ENCODE data around the gene EIF5AL1. TPM values are rescaled to one million over a fixed set of nuclear protein-coding genes. Genes with fewer than 3 reads are reported as not detected.

Gene EIF5AL1
- total and polyA plus RNA-seq, 2 of the 8 experiments (the other 6 are each of a cell fraction or from before 2014, with no cell fraction given): 1.7 to 2.2 TPM

DNA sequence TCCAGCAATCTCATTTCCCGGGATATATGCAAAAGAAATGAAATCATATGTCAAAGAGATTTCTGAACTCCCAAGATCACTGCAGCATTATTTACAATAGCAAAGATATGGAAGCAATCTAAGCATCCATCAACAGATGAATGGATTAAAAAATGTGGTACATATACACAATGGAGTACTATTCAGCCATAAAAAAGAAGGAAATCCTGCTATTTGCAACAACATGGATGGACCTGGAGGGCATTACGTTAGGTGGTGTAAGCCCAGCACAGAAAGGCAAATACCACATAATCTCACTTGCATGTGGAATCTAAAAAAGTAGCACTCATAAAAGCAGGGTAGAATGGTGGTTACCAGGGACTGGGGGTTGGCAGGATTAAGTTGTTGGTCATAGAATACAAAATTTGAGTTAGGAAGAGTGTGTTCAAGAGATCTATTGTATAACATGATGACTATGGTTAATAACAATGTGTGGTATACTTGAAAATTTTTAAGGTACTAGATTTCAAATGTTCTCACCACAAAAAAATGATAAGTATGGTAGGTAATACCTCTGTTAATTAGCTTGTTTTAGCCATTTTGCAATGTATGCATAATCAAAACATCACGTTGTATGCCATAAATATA lies 32.9 kb upstream of the EIF5AL1 start (continued):
- TF ChIP-seq CREB1 (IDR thresholded peaks at IDR 0.05): no peak
- no peak for TF ChIP-seq BRCA1 (IDR thresholded peaks at IDR 0.05; ENCODE audit: low read depth, low read length)
- no peak for TF ChIP-seq TAF7 (optimal IDR thresholded peaks at IDR 0.05; ENCODE audit: borderline replicate concordance, low read depth, low read length)
